Measurements from ENCODE around the gene ARID5A.

Gene ARID5A

GRCh38 chr2:96512341-96512740 lies 24.2 kb upstream of the ARID5A start:
- Histone ChIP-seq H3K9me2 (replicated peaks; ENCODE audit: low read depth, low read length) (no peaks in the 10 kb centered on the region), H2AFZ (ENCODE audit: low read length) (no peak overlapping the region), H3K4me1 (ENCODE audit: insufficient read depth, low read length, poor library complexity, severe bottlenecking) (no peaks in the 10 kb centered on the region), H3K9ac (ENCODE audit: low read depth, low read length, poor library complexity, severe bottlenecking) (no peak overlapping the region), H3K4me3 (ENCODE audit: low read length, poor library complexity, severe bottlenecking) (no peak overlapping the region), H3K27me3 (ENCODE audit: insufficient read depth, low read length, poor library complexity, severe bottlenecking) (no peaks in the 10 kb centered on the region), H3K4me2 (ENCODE audit: low read depth, low read length, poor library complexity, severe bottlenecking) (no peak overlapping the region), H3F3A (ENCODE audit: low read depth) (no peaks in the 10 kb centered on the region), H4K20me1 (ENCODE audit: insufficient read depth, low read length, poor library complexity, severe bottlenecking) (no peaks in the 10 kb centered on the region), H3K79me2 (ENCODE audit: insufficient read depth, low read length) (no peaks in the 10 kb centered on the region), H3K9me3 (ENCODE audit: insufficient read depth, low read depth, low read length) (peaks cover 4% of the 10 kb centered on the region; the same call in 1 of the 2 replicates), H3K36me3 (ENCODE audit: insufficient read depth, low read length) (no peaks in the 10 kb centered on the region)
- no peak for TF ChIP-seq EZH2phosphoT487 (IDR thresholded peaks at IDR 0.05; ENCODE audit: borderline replicate concordance)

- peaks cover 7% of the 10 kb centered on the region; the same call in 1 of the 2 replicates for H3K9me3 ChIP-seq (ENCODE audit: insufficient read depth, low read depth, low read length)
- H3K9me2 ChIP-seq (replicated peaks; ENCODE audit: low read depth, low read length), result no peaks in the 10 kb centered on the region
- H3K36me3 ChIP-seq (ENCODE audit: insufficient read depth, low read length), result no peaks in the 10 kb centered on the region
- H3K4me2 ChIP-seq (ENCODE audit: low read depth, low read length, poor library complexity, severe bottlenecking), result no peak overlapping the region
- no peak overlapping the region for H3K9ac ChIP-seq (ENCODE audit: low read depth, low read length, poor library complexity, severe bottlenecking)
- H2AFZ ChIP-seq (ENCODE audit: low read length), result no peak overlapping the region
- no peaks in the 10 kb centered on the region for H3K4me1 ChIP-seq (ENCODE audit: insufficient read depth, low read length, poor library complexity, severe bottlenecking)
- H3K27me3 ChIP-seq (ENCODE audit: insufficient read depth, low read length, poor library complexity, severe bottlenecking), result no peaks in the 10 kb centered on the region
- no peaks in the 10 kb centered on the region for H3F3A ChIP-seq (ENCODE audit: low read depth)
- no peaks in the 10 kb centered on the region for H3K79me2 ChIP-seq (ENCODE audit: insufficient read depth, low read length)
- no peak overlapping the region for H3K4me3 ChIP-seq (ENCODE audit: low read length, poor library complexity, severe bottlenecking)
- TF ChIP-seq EZH2phosphoT487 (IDR thresholded peaks at IDR 0.05; ENCODE audit: borderline replicate concordance) (no peak), CTCF (conservative IDR thresholded peaks at IDR 0.05; ENCODE audit: low read length) (no peak)
- no peaks in the 10 kb centered on the region for H4K20me1 ChIP-seq (ENCODE audit: insufficient read depth, low read length, poor library complexity, severe bottlenecking)
These were observed 22.0 kb upstream of the ARID5A start for GRCh38 chr2:96514521-96514920.

GRCh38 chr2:96517079-96517478 lies 19.5 kb upstream of the ARID5A start:
- Histone ChIP-seq H3K9me2 (replicated peaks; ENCODE audit: low read depth, low read length) (no peaks in the 10 kb centered on the region), H3F3A (ENCODE audit: low read depth) (no peaks in the 10 kb centered on the region), H3K4me2 (ENCODE audit: low read depth, low read length, poor library complexity, severe bottlenecking) (no peak overlapping the region), H3K27me3 (ENCODE audit: insufficient read depth, low read length, poor library complexity, severe bottlenecking) (no peaks in the 10 kb centered on the region), H3K36me3 (ENCODE audit: insufficient read depth, low read length) (no peaks in the 10 kb centered on the region), H4K20me1 (ENCODE audit: insufficient read depth, low read length, poor library complexity, severe bottlenecking) (no peaks in the 10 kb centered on the region), H3K4me1 (ENCODE audit: insufficient read depth, low read length, poor library complexity, severe bottlenecking) (no peaks in the 10 kb centered on the region), H3K9me3 (ENCODE audit: insufficient read depth, low read depth, low read length) (peaks cover 7% of the 10 kb centered on the region; the same call in 1 of the 2 replicates), H2AFZ (ENCODE audit: low read length) (no peak overlapping the region), H3K4me3 (ENCODE audit: low read length, poor library complexity, severe bottlenecking) (no peak overlapping the region), H3K79me2 (ENCODE audit: insufficient read depth, low read length) (no peaks in the 10 kb centered on the region), H3K9ac (ENCODE audit: low read depth, low read length, poor library complexity, severe bottlenecking) (no peak overlapping the region)
- TF ChIP-seq EZH2phosphoT487 (IDR thresholded peaks at IDR 0.05; ENCODE audit: borderline replicate concordance) (no peak), CTCF (conservative IDR thresholded peaks at IDR 0.05; ENCODE audit: low read length) (no peak)

GRCh38 chr2:96520231-96520630 lies 16.3 kb upstream of the ARID5A start:
- no peak overlapping the region for H3K4me2 ChIP-seq (ENCODE audit: low read depth, low read length, poor library complexity, severe bottlenecking)
- H3K4me3 ChIP-seq (ENCODE audit: low read length, poor library complexity, severe bottlenecking), result no peak overlapping the region
- H3K9ac ChIP-seq (ENCODE audit: low read depth, low read length, poor library complexity, severe bottlenecking), result no peak overlapping the region
- no peaks in the 10 kb centered on the region for H3K36me3 ChIP-seq (ENCODE audit: insufficient read depth, low read length)
- H2AFZ ChIP-seq (ENCODE audit: low read length), result no peak overlapping the region
- peaks cover 7% of the 10 kb centered on the region; the same call in 1 of the 2 replicates for H3K9me3 ChIP-seq (ENCODE audit: insufficient read depth, low read depth, low read length)
- H4K20me1 ChIP-seq (ENCODE audit: insufficient read depth, low read length, poor library complexity, severe bottlenecking), result no peaks in the 10 kb centered on the region
- no peaks in the 10 kb centered on the region for H3K27me3 ChIP-seq (ENCODE audit: insufficient read depth, low read length, poor library complexity, severe bottlenecking)
- no peaks in the 10 kb centered on the region for H3K79me2 ChIP-seq (ENCODE audit: insufficient read depth, low read length)
- no peaks in the 10 kb centered on the region for H3K9me2 ChIP-seq (replicated peaks; ENCODE audit: low read depth, low read length)
- no peaks in the 10 kb centered on the region for H3F3A ChIP-seq (ENCODE audit: low read depth)
- no peak for TF ChIP-seq CTCF (conservative IDR thresholded peaks at IDR 0.05; ENCODE audit: low read length)
- no peak for TF ChIP-seq EZH2phosphoT487 (IDR thresholded peaks at IDR 0.05; ENCODE audit: borderline replicate concordance)
- no peaks in the 10 kb centered on the region for H3K4me1 ChIP-seq (ENCODE audit: insufficient read depth, low read length, poor library complexity, severe bottlenecking)
